Mucosa of descending colon (tissue), 3 donors: ENCODE results near the gene METTL3. TPM values are rescaled to one million over a fixed set of nuclear protein-coding genes. Genes with fewer than 3 reads are reported as not detected.
"Not testable (repeated sequence)": the region's sequence is repeated elsewhere in the genome, so short reads cannot be mapped to it uniquely, and the experiment has no call there.

Experiments used
- ATAC-seq: fragments of 200-7000 bp; cut with Tn5 transposase; one replicate; pipeline ENCODE4 v1.9.1; 2020; ENCODE audit warnings: mild to moderate bottlenecking, moderate library complexity
- DNase-seq, 3 donors: peaks; one replicate each; pipeline ENCODE4 v3.0.0-alpha.2; 2020
- H3K36me3 ChIP-seq: fragments of 200-600 bp; one replicate; pipeline ENCODE4 v1.8.0; 2021; ENCODE audit warnings: low read depth, mild to moderate bottlenecking
- H3K4me1 ChIP-seq: fragments of 200-600 bp; one replicate; pipeline ENCODE4 v1.8.0; 2021; ENCODE audit warnings: low read depth, mild to moderate bottlenecking
- H3K4me3 ChIP-seq: fragments of 200-600 bp; one replicate; pipeline ENCODE4 v1.8.0; 2021; ENCODE audit warnings: mild to moderate bottlenecking
- H3K9me3 ChIP-seq: fragments of 200-600 bp; one replicate; pipeline ENCODE4 v1.8.0; 2021; ENCODE audit warnings: mild to moderate bottlenecking
- CTCF ChIP-seq: fragments of 200-600 bp; IDR thresholded peaks from one replicate; pipeline ENCODE4 v1.8.0; 2022; ENCODE audit warnings: antibody characterized with exemption, mild to moderate bottlenecking
- intact Hi-C, 2 donors: fragments of 100-400 bp; cut with DNase I in 1 of 2; cut with micrococcal nuclease in 1 of 2; formaldehyde crosslinking; loops; one replicate each; pipeline versions ENCODE4 v1.11.0 to v1.11.1; 2022; cut with DNase I, micrococcal nuclease
- total RNA-seq, 3 donors: library from RNA; stranded (reverse); fragmentation: NEBNext Ultra II Directional in 2 of 3; extraction: Animal tissue kit (Norgen Biotek cat#: 25700) in 2 of 3; gene quantifications; one replicate each; pipeline versions ENCODE4 v1.2.1 to v1.2.4, GENCODE V29; 2021 to 2023
- donor health status: DM: no; HTN: no; CAD: no; lungs with moderate emphysema.
- donor health status: DM: no; HTN: no; CAD: no.
- donor health status: DM: no; HTN: yes; CAD: no.

METTL3 gene
- total RNA-seq, 3 donors from 2014 or later: 33.8 to 43.6 (median 34.6) TPM

GRCh38 chr14:21553266-21553665 is 42.1 kb upstream of the METTL3 start:
- intact Hi-C loops: loop anchor here in 1 of 2 donors (10.0 kb wide), 1 partner anchor 58 kb away; no protein-coding TSS in a partner anchor
- H3K4me1 ChIP-seq: peaks cover 4% of the 10 kb centered on the region
- H3K36me3 ChIP-seq: no peaks in the 10 kb centered on the region
- no peak for TF ChIP-seq CTCF
- DNase-seq (no peak), ATAC-seq (no peak)
- no peak overlapping the region for H3K4me3 ChIP-seq
- H3K9me3 ChIP-seq: no peaks in the 10 kb centered on the region

GRCh38 chr14:21544588-21544987 is 33.4 kb upstream of the METTL3 start:
- H3K36me3 ChIP-seq, H3K4me3 ChIP-seq, H3K4me1 ChIP-seq, DNase-seq, intact Hi-C loops, ATAC-seq, H3K9me3 ChIP-seq: not testable (repeated sequence)

- no peak for ATAC-seq
These were observed 32.8 kb upstream of the METTL3 start for GRCh38 chr14:21543963-21544362.

GRCh38 chr14:21543521-21543960 is 32.4 kb upstream of the METTL3 start:
- no peak for ATAC-seq
- Histone ChIP-seq H3K36me3 (no peaks in the 10 kb centered on the region), H3K4me3 (no peak overlapping the region), H3K4me1 (no peaks in the 10 kb centered on the region), H3K9me3 (no peaks in the 10 kb centered on the region)
- no peak for DNase-seq
- TF ChIP-seq CTCF: no peak
- intact Hi-C loops: no loop called here

More at GRCh38 chr14:21543963-21544362, 32.8 kb upstream of the METTL3 start:
- TF ChIP-seq CTCF: no peak
- Histone ChIP-seq H3K4me3 (no peak overlapping the region), H3K9me3 (no peaks in the 10 kb centered on the region), H3K4me1 (no peaks in the 10 kb centered on the region), H3K36me3 (no peaks in the 10 kb centered on the region)
- DNase-seq: no peak
- intact Hi-C loops: no loop called here

- no peaks in the 10 kb centered on the region for H3K4me1 ChIP-seq
- no peak for ATAC-seq
- intact Hi-C loops: no loop called here
- H3K9me3 ChIP-seq: no peaks in the 10 kb centered on the region
- H3K36me3 ChIP-seq: no peaks in the 10 kb centered on the region
- no peak for DNase-seq
- no peak overlapping the region for H3K4me3 ChIP-seq
- TF ChIP-seq CTCF: no peak
These were observed 30.4 kb upstream of the METTL3 start for GRCh38 chr14:21541413-21542074.

DNA sequence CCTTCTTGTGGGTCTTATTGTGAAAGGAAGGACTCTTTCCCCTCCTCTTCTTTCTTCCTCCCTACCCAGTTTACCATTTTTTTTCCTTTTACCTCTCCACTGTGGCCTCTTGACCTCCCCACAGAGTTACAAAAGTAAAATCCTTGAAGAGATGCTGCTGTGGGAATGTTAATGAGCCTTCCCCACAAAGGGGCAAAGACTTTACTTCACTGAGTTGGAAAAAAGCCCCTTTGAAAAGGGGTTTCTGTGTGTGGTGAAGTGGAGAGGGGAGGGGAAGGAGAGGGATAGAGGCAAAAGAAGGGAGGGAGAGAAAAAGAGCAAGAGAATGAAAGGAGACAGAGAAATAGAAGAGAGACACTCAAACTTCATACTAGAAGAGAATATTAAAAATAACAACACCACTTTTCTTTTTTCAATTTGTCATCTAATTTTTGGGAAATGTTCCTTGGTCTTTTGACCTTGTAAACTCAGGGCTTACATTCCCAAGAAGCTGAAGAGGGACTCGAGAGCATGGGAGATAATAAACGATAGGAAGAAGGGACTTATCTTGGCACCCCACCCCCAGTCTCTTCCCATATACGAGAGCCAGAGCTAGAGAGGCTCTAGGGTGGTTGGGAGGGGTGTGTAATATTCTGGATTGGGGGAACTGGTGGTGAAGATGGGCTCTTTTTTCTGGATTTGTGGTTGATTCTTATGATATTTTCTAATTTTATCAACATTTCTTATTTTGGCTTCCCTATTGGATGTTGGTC is 28.2 kb upstream of the METTL3 start:
- Histone ChIP-seq H3K4me3 (no peak overlapping the region), H3K4me1 (no peaks in the 10 kb centered on the region), H3K9me3 (no peaks in the 10 kb centered on the region), H3K36me3 (no peaks in the 10 kb centered on the region)
- ATAC-seq (no peak), DNase-seq (no peak)
- TF ChIP-seq CTCF: no peak
- intact Hi-C loops: no loop called here
